Uterus (tissue), 2 donors: ENCODE measurements around the gene CDKAL1.

Experiments used
- POLR2A ChIP-seq, 2 donors: fragments of 450-650 bp; IDR thresholded peaks; one replicate each; pipeline ENCODE4 v1.6.1; 2016; ENCODE audit warnings: antibody characterized with exemption in 2 of 2, mild to moderate bottlenecking in 1 of 2, moderate library complexity in 1 of 2
- TF ChIP-seq, protein P1 (sequence below), 4 experiments: fragments of 200-600 bp in 2 of 4; fragments of 450-650 bp in 2 of 4; sonication (generic) in 2 of 4; IDR thresholded peaks; one replicate each; pipeline ENCODE4 v1.5.1; 2016 to 2019; ENCODE audit warnings: antibody characterized with exemption in 4 of 4, mild to moderate bottlenecking in 2 of 4, moderate library complexity in 1 of 4

DNA sequence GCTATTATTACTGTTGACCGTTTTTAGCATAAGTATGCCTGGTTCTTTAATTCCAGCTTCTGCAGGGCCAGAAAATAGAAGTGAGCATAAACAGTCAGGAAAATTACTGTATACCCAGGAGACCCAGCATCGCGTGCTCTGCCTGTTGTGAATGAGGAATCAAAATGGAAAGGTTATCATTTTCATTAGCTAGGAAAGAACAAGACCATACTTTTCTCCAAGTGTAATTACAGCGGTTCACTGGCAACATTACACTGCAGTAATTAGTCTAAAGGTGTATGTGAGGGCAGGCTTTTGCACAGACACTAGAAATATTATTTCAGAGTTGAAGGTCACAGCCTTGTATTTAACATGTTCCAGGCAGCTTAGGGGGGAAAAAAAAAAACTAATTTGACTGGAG lies 655.5 kb downstream of the CDKAL1 start:
- TF ChIP-seq, protein P1, sequence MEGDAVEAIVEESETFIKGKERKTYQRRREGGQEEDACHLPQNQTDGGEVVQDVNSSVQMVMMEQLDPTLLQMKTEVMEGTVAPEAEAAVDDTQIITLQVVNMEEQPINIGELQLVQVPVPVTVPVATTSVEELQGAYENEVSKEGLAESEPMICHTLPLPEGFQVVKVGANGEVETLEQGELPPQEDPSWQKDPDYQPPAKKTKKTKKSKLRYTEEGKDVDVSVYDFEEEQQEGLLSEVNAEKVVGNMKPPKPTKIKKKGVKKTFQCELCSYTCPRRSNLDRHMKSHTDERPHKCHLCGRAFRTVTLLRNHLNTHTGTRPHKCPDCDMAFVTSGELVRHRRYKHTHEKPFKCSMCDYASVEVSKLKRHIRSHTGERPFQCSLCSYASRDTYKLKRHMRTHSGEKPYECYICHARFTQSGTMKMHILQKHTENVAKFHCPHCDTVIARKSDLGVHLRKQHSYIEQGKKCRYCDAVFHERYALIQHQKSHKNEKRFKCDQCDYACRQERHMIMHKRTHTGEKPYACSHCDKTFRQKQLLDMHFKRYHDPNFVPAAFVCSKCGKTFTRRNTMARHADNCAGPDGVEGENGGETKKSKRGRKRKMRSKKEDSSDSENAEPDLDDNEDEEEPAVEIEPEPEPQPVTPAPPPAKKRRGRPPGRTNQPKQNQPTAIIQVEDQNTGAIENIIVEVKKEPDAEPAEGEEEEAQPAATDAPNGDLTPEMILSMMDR (IDR thresholded peaks at IDR 0.05) = no peak
- no peak for TF ChIP-seq POLR2A (IDR thresholded peaks at IDR 0.05)
